ENCODE results near the gene PCDHGA1.

GRCh38 chr5:141343953-141344463 lies 13.7 kb downstream of the PCDHGA1 start:
- TF ChIP-seq, protein P1, sequence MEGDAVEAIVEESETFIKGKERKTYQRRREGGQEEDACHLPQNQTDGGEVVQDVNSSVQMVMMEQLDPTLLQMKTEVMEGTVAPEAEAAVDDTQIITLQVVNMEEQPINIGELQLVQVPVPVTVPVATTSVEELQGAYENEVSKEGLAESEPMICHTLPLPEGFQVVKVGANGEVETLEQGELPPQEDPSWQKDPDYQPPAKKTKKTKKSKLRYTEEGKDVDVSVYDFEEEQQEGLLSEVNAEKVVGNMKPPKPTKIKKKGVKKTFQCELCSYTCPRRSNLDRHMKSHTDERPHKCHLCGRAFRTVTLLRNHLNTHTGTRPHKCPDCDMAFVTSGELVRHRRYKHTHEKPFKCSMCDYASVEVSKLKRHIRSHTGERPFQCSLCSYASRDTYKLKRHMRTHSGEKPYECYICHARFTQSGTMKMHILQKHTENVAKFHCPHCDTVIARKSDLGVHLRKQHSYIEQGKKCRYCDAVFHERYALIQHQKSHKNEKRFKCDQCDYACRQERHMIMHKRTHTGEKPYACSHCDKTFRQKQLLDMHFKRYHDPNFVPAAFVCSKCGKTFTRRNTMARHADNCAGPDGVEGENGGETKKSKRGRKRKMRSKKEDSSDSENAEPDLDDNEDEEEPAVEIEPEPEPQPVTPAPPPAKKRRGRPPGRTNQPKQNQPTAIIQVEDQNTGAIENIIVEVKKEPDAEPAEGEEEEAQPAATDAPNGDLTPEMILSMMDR (IDR thresholded peaks at IDR 0.05; ENCODE audit: low read depth, low read length), result no peak
- TF ChIP-seq EZH2phosphoT487 (IDR thresholded peaks at IDR 0.05; ENCODE audit: low read depth), result no peak
